ELF-1 (cell line): ENCODE results near the gene HOXA11.

ENCODE experiments used
- DNase-seq: peaks from one replicate; pipeline ENCODE4 v3.0.0-alpha.2; 2016; ENCODE audit warnings: low read depth, low spot score

HOXA11 gene

GRCh38 chr7:27205325-27206280 is 20.6 kb upstream of the HOXA11 start:
- peak; percentile 62 for DNase-seq

- DNase-seq: peak; percentile 67
Measured at GRCh38 chr7:27204851-27205322, 19.9 kb upstream of the HOXA11 start.

GRCh38 chr7:27203964-27204594 is 19.0 kb upstream of the HOXA11 start:
- no peak for DNase-seq

DNA sequence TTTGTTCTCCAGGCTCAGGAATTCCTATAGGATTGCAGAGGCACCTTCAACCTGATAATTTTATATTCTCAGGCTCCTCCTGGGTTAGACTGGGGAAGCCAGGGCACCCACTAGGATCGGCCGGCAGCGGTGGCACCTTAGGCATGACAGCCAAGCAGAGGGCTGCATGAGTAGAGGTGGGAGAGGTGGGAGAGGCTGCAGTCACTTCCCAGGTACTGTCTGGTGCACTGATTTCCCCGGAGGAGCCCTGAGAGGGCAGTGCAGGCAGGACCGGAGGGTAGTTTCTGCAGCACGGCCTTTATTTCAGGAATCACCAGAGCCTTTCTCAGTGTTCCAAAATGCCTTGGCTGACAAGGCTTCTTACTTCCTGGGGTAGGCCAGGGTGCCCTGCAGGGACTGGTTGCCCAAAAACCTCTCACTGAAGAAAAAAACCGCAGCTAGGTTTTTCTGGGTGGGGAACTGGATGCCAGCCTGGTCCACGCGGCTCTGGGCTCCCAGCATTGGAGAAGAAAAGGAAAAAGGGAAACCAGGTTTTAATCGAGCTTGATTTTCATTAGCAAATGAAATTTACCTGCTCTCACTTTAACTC is 18.4 kb upstream of the HOXA11 start:
- DNase-seq: peak; percentile 20

DNA sequence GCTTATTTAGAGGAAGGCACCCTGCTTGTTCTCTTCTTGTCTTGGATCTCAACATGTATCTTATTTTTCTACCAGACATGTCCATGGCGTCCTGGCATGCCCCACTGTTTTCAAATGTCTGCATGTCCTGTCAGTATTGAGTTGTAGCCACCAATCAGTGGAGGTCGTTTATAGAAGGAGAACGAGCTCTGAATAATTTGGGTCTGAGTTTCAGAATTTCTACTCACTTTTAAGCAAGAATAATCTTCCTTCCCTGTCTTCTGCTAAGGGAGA is 17.8 kb upstream of the HOXA11 start:
- DNase-seq: no peak

DNA sequence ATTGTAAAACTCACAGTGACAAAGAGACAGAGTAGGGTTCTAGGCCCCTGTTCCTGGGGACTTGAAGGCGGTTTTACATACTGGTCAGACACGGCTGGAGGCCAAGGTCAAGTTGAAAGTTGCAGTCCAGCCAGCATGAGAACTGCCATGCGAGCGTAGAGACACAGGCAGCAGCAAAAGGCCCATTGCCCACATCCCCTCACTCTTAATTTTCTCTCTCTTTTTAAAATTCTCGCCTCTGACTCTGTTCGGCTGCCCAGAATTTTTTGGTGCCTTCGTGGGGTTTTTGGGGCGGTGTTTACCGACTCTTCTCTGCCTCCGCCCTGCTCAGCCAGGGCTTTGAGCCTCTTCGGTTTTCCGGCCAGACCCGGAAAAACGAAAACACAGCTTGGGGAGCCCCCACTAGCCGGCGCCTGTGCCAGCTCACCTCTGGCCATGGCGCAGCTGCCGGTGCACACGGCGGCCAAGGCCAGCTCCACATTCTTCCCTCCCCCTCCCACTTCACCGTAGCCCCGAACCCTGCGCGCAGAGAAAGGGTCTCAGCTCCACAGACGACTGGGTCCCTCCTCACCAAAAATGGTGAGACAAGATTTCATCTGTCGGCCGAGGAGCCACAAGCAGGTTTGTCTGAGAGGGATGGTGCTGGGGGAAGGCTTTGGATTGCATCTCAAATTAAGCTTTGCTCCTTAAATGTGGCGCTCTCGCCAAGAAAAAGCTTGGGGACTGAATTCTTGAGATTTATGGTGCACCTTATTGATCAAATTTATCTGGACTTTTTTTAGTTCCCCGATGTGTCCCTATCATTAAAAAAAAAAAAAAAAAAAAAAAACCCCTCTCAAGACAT is 17.2 kb upstream of the HOXA11 start:
- peak; percentile 29 for DNase-seq

GRCh38 chr7:27201580-27202017 is 16.6 kb upstream of the HOXA11 start:
- no peak for DNase-seq

DNA sequence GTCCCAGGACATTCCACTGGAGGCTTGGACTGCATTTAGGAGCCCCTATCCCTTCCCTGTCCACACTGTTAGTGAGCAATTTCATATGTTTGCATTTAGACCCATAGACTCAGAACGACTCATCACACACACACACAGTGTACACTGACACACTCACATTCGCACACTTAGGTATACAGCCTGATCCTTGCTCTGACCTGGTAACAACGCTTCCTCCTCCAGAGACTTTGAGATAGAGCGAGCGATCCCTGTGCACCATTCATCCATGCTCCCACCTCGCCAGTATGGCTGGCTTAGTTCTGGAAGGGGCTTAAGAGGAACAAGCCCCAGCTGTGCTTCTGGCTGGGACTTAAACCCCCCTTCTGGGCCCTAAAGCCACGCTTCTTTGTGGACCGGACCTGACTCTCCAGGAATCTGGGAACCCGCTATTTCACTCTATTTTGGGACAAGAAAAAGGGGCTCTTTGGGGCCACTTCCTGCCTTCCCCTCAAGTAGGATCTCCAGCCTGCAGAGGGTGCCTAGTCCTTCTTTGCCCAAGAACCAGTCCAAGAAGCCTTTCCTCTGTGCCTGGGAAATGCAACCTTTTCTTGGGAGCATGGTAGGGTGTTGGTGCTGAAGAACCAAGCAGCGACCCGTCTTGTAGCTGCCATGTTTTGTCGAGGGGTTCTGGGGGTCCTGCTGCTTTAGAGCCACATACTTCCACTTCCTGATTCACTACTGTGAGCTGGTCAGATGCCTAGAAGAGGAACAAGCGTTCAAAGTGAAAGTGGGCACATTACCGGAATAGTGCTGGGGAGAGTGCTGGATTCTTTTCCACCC is 15.9 kb upstream of the HOXA11 start:
- DNase-seq: peak; percentile 34

DNA sequence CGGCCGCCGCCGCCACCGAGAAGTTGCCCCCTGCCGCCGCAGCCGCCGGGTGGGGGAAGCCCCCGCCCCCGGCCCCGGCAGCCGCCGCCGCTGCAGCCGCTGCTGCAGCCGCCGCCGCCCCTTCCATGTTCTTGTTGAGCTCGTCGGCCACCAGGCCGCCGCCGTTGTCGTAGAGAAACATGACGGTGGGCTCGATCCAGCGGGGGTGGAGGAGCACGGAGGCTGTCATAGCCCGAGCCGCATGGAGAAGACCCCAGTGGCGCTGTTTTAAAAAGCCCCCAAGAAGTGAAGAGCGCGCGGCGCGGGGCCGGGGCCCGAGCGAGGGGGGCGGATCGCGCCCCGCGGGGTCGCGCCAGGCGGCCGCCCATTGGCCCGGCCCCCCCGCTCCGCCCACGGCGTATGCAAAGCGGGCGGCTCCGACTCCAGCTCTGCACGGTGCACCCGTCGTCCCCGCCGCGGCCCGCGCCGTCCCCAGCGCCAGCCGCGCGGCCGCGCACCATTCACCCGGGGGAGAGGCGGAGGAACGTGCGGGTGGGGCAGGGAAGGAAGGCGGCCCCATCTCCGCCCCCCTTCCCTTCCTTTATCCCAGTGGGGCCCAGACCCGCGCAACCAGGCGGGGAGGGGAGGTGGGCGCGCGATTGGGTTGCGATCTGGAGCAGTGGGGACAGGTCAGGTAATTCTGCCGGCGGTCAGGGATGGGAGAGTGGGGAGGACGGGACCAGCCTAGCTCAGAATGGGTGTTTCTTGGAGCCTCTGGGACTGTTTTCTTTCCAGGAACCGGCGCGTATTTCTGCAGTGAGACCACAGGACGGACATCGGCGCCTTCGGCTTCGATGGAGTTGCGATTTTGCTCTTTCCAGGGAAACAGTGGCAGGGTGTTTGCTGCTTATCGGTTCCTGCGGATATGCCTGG is 15.1 kb upstream of the HOXA11 start, which contains the start of gene HOXA13:
HOXA13 (minus strand) TSS at position 243 of the 912 bp plus-strand sequence; CDS start at position 229, 14 bp downstream.
- DNase-seq: peak; percentile 56

DNA sequence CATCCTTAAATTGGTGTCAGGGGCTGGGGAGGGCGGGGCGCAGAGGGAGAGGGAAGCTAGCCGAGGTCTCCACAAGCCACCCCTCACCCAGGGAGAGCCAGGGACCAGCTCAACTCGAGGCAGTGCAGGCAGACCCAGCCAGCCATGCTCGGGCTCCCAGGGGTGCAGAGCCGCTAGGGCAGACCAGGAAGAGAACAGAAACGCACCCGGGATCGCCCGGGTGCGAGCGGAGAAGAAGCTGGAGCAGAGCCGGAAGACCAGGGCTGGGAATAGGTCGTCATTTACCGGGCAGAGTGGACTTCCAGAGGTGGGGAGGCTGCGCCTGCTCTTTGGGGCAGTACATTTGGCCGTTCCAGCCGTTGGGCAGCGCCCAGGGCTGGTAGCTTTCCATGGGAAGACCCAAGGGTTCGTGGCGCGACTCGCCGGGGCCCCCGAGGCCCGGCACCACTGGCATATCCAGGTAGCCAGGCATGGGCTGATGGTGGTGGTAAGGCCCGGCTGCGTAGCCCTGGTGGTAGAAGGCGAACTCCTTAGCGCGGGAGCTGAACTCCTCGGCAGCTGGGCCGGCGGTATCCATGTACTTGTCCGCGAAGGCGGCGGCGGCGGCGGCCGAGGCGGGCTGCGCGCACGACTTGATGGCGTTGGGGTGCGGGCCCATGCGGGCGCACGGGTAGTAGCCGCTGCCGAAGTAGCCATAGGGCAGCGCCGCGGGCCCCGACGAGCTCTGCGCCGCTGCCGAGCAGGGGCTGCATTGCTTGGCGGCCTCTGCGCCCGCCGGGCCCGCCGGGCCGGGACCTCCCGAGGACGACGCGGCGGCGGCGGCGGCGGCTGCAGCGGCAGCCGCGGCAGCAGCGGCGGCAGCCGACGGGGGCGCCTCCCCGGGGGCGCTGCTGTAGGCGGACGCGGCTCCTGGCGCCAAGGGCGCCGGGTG is 14.1 kb upstream of the HOXA11 start:
- DNase-seq: peak; percentile 67

DNA sequence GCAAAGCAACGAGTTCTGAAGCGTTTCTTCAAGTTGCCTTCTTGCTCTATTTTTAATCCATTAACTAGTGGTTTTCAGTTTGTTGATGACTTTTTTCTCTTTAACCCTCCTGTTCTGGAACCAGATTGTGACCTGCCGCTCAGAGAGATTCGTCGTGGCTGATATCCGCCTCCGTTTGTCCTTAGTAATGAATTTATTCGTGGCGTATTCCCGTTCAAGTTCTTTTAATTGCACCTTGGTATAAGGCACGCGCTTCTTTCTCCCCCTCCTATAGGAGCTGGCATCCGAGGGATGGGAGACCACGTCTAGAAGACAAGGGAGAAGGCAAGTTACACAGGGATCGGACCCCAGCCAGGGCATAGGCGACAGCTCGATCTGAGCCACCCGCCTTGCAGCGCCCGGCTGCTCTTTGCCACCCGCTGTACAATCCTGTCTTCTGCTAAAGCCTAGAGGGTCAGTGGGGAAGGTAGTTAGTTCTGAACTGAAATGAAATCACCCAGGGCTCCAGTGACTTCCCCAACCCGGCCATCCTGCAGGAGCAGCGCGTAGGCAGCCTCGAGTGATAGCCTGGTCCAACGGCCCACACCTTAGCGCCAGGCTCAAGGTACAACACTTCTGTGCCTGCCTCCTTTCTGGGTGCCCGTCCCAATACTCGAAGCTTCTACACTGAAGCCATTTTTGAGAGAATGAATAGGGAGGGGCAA is 13.3 kb upstream of the HOXA11 start:
- peak; percentile 42 for DNase-seq

GRCh38 chr7:27197137-27198042 is 12.4 kb upstream of the HOXA11 start:
- no peak for DNase-seq

GRCh38 chr7:27196287-27196767 is 11.3 kb upstream of the HOXA11 start:
- DNase-seq: peak; percentile 75

DNA sequence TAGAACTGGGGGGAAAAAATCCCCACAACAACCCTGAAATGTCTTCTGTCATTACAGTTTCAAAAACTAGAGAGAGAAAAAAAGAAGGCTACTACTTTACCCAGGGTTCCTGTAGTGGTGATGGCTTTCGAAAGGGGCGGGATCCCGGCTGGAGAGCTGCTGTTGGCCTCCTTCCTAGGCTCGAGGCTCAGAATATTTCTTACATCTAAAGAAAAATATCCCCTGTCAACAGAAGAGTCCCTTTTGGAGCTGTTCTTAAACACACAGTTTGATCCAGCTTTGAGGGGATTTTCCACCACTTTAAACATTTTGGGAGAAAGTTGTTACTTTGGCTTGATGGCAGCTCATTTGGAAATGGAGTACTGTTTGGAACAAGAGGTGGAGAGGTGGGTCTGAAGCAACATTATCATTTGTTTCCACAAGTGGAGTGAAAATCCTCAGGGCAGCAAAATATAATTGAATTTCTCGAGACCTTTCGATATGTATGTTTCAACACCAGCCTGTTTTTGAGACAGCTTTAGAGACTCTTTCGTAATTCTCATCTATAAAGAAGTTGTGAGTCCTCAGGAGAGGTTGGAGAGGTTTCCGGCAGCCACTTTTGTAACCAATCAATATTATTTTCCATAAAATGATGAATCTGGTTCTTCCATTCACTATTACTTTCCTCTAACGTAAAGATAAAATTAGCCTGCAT is 9.8 kb upstream of the HOXA11 start:
- peak; percentile 19 for DNase-seq

DNA sequence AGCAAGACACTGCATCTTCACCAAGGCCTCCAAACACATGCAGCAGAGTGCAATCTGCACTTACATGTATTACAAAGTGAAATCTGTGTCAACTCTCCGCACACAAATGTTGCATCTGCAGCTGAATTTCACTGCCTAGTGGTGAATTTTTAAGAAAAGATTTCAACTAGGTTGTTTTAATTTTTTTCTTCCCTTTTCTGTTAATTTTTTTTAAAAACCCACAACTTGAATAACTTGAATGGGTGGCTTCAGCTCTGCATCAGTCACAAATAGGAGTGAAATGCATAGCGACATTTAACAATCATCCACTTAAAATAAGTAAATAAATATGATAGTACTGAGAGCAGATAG is 8.9 kb upstream of the HOXA11 start:
- no peak for DNase-seq
